HEK293T (cell line): Measurements from ENCODE around the gene COL23A1.

Experiments used
- BHLHE40 ChIP-seq: fragments of 450-650 bp; IDR thresholded peaks from 2 replicates; pipeline ENCODE4 v1.6.1; 2016; ENCODE audit warnings: mild to moderate bottlenecking, moderate library complexity, borderline replicate concordance
- CTBP1 ChIP-seq: fragments of 450-650 bp; IDR thresholded peaks from 2 replicates; pipeline ENCODE4 v1.6.1; 2016; ENCODE audit warnings: borderline replicate concordance
- FOXA1 ChIP-seq: fragments of 450-650 bp; IDR thresholded peaks from 2 replicates; pipeline ENCODE4 v1.6.1; 2016; ENCODE audit warnings: mild to moderate bottlenecking
- FOXM1 ChIP-seq: fragments of 450-650 bp; IDR thresholded peaks from 2 replicates; pipeline ENCODE4 v1.6.1; 2017; ENCODE audit warnings: mild to moderate bottlenecking, borderline replicate concordance
- HDGF ChIP-seq: fragments of 450-650 bp; IDR thresholded peaks from 2 replicates; pipeline ENCODE4 v1.6.1; 2017; ENCODE audit warnings: antibody characterized with exemption, borderline replicate concordance
- L3MBTL2 ChIP-seq: fragments of 450-650 bp; conservative IDR thresholded peaks from 2 replicates; pipeline ENCODE4 v1.6.1; 2016; ENCODE audit warnings: mild to moderate bottlenecking
- NFRKB ChIP-seq: fragments of 450-650 bp; IDR thresholded peaks from 2 replicates; pipeline ENCODE4 v1.6.1; 2016; ENCODE audit warnings: mild to moderate bottlenecking, moderate library complexity
- SP1 ChIP-seq: fragments of 450-650 bp; IDR thresholded peaks from 2 replicates; pipeline ENCODE4 v1.6.1; 2017
- ZNF384 ChIP-seq: fragments of 450-650 bp; IDR thresholded peaks from 2 replicates; pipeline ENCODE4 v1.6.1; 2016

DNA sequence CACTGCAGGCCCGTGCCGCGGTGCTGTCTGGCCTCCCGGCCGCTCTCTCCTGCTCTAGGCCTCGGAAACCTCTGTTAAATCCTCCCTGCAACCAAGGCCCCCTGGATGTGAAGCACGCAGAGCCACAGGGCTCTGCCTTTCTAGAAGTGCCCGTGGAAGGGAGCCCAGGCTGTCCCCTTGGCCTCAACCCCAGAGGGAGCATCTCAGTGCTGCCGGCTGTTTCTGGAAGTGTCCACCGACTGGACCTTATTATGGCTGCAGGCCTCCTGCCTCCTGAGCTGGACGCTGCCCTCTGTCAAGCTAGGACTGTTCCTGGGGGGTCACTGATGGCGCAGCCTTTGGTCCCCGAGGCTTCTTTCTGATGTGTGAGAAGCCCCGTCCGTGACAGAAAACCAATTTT is 317.2 kb downstream of the COL23A1 start:
- TF ChIP-seq L3MBTL2 = no peak
- TF ChIP-seq BHLHE40 = no peak
- TF ChIP-seq ZNF384 = no peak
- TF ChIP-seq SP1 = no peak
- no peak for TF ChIP-seq NFRKB
- TF ChIP-seq CTBP1 = no peak
- no peak for TF ChIP-seq HDGF
- TF ChIP-seq FOXA1 = no peak
- TF ChIP-seq FOXM1 = no peak
